ENCODE data around the gene OR52W1.
"Not testable (repeated sequence)": the region's sequence is repeated elsewhere in the genome, so short reads cannot be mapped to it uniquely, and the experiment has no call there.

DNA sequence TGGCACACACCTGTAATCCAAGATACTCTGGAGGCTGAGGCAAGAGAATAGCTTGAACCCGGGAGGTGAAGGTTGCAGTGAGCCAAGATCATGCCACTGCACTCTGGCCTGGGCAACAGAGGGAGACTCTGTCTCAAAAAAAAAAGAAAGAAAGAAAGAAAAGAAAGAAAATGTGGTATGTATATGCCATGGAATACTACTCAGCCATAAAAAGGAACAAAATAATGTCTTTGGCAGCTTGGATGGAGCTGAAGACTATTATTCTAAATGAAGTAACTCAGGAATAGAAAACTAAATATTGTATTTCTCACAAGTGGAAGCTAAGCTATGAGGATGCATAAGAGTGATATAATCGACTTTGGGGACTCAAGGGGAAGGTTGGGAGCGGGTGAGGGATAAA lies 49.9 kb downstream of the OR52W1 start:
- TF ChIP-seq CTCF, POLR2A (IDR thresholded peaks at IDR 0.05): not testable (repeated sequence)

Data from Peyer's patch (tissue), 4 donors.